Left colon (tissue), 2 donors: ENCODE measurements around the gene CACNB2. TPM values are rescaled to one million over a fixed set of nuclear protein-coding genes. Genes with fewer than 3 reads are reported as not detected.
A peak's percentile ranks its signal among the peaks of the same experiment; 100 is the strongest.
"Not testable (repeated sequence)": the region's sequence is repeated elsewhere in the genome, so short reads cannot be mapped to it uniquely, and the experiment has no call there.

Source experiments
- ATAC-seq: fragments of 200-7000 bp; cut with Tn5 transposase; one replicate; pipeline ENCODE4 v1.9.1; 2020; ENCODE audit warnings: mild to moderate bottlenecking, moderate library complexity
- DNase-seq, 2 donors: peaks; one replicate each; pipeline ENCODE4 v3.0.0-alpha.2; 2020
- intact Hi-C, 2 donors: fragments of 100-400 bp; cut with DNase I in 1 of 2; cut with micrococcal nuclease in 1 of 2; formaldehyde crosslinking; loops; one replicate each; pipeline versions ENCODE4 v1.11.2 to v1.14.0; 2022; cut with DNase I, micrococcal nuclease
- total RNA-seq, 2 donors: library from RNA; stranded (reverse); fragmentation: NEBNext Ultra II Directional; extraction: Animal tissue kit (Norgen Biotek cat#: 25700); gene quantifications; one replicate each; pipeline ENCODE4 v1.2.1, GENCODE V29; 2021
- donor health status: DM: no; HTN: no; CAD: no.
- donor health status: DM: yes; HTN: yes; CAD: no.

The CACNB2 gene
- total RNA-seq, 2 donors from 2014 or later, result 13.3 to 17.9 TPM

DNA sequence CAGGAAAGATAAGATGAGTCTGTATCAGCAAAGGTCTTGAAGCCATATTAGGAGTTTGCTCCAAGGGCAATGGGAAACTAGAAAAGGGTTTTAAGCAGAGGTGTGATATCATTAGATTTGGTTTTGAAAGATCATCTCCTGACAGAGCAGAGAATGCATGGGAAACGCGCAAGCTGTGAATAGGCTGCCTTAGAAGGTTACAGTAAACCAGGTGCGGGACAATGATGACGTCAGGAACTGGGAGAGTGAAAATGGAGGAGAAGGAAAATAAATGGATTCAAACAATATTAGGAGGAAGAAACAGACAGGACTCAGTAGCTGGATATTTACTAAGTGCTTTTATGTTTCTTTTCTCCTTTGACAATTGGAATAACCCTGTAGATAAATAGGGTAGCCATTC is 50.6 kb downstream of the CACNB2 start:
- intact Hi-C loops, result no loop called here
- ATAC-seq, result no peak
- DNase-seq, result no peak

DNA sequence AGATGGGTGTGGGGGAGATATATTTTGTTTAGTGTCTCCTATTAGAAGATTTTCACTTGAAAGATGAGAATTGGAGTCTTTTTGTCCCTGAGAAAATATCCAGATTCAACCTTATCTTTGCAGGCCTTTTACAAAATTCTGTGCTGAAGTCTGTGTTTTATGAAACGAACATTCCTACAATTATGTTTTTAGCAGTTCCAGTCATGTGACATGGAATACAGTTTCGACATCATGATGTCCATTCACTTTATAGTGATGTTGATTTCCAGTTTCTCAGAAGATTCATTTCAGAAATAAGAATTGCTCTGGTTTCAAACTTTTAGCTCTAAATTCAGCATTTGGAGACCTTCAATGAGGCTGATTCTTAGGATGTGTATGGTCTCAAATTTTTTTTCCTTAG is 54.4 kb downstream of the CACNB2 start:
- intact Hi-C loops, result no loop called here
- ATAC-seq, result no peak
- DNase-seq, result no peak

DNA sequence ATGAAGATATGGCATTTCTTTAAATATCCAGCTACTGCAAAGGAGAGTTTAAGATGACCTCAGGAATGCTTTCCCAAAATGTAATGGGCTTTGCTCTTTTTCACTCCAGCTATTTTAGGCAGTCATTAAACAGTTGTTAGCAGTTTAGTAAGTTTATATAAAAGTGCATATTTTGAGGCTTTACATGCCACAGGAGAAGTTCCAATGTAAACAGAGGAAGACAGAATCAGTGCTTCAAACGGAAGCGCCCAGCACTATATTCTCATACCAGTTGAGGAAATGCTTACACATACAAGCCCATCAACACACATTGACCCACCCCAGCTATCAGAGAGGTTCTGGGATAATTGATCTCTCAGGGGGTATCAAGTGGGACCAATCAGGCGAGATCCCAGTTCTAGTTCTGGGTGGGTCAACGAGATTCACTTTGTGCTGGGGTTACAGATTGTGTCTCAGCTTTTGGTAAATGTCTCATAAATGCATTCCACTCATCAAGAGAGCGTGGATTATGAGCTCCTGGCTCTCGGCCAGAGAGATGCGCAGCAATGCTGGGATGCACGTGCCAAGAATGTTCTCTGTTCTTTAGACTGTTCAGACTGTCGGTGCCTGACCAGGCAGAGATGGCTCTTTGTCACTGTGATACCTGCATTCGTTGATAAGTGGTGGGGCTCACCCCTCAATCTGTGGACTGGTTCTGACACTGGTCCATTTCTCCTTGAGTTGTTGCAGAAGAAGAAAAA is 55.0 kb downstream of the CACNB2 start:
- intact Hi-C loops, result no loop called here
- ATAC-seq, result no peak
- DNase-seq, result peak in 1 of 2 donors; percentile 36

DNA sequence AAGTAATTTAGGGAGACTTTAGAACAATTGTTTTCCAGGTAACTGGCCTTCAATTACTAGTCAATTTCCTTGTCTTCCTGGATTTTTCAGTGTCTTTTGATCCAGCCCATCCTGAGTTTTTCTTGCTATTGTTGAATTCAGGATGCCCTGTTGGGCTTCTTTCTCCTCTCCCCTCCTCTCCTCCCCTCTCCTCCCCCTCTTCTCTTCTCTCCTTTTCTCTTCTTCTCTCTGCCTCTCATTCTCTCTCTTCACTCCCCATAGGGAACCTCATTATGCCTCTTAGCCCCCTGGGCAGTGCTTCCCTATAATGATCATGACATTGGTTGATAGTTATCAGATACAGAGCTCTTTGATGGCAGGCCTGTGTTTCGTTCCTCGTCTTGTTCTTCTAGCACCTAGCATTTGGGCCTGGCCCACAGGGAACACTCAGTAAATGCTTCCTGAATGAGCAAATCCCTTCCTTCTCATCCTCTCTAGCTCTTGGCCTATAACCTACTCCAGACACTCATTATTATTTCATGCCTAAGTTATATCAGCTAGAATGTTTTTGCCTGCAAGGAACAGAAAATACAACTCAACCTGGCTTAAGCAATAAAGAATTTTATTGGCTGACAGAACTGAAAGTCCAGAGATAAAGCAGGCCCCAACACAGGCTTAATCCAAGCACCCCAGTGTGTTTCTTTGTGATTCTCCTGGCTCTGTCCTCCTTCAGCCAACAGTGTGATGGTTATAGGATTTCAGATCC is 56.8 kb downstream of the CACNB2 start:
- ATAC-seq, result peak; percentile 65
- intact Hi-C loops, result no loop called here
- DNase-seq, result peak in 1 of 2 donors; percentile 36

DNA sequence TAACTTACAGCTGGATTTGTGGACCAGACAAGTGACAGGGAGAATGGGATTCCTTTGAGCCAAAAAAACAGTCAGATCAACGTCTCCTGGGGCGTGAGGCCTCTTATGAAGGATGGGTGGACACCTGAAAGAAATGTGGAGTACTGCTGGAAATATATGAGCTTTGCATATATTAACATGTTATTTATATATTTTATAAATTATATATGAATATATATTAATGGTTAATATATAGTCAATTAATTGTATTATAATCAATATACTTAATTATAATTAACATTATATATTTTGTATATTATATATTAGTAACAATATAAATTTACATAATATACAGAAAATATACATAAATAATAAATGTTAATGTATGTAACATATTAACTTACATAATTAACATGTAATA is 57.5 kb downstream of the CACNB2 start:
- no peak for DNase-seq
- intact Hi-C loops, result no loop called here
- no peak for ATAC-seq

DNA sequence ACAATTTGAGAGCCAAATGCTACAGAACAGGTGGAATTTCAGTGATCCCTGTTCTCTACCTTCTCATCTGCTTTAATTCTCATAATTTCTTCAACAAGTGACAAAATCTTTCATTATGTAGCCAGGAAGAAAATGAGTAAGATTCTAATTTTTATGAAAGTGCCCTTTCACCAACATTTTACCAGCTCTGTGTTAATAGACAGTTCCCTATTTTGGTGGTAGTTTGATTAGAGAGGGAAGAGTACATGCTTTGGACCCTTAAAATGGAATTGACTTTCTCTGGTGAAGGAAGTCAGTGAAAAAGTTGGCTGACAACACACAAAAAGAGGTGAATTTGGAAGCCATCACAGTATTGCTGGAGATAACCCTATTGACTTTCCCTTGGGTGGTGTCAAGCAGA is 61.7 kb downstream of the CACNB2 start:
- no peak for ATAC-seq
- intact Hi-C loops, result no loop called here
- DNase-seq, result no peak

DNA sequence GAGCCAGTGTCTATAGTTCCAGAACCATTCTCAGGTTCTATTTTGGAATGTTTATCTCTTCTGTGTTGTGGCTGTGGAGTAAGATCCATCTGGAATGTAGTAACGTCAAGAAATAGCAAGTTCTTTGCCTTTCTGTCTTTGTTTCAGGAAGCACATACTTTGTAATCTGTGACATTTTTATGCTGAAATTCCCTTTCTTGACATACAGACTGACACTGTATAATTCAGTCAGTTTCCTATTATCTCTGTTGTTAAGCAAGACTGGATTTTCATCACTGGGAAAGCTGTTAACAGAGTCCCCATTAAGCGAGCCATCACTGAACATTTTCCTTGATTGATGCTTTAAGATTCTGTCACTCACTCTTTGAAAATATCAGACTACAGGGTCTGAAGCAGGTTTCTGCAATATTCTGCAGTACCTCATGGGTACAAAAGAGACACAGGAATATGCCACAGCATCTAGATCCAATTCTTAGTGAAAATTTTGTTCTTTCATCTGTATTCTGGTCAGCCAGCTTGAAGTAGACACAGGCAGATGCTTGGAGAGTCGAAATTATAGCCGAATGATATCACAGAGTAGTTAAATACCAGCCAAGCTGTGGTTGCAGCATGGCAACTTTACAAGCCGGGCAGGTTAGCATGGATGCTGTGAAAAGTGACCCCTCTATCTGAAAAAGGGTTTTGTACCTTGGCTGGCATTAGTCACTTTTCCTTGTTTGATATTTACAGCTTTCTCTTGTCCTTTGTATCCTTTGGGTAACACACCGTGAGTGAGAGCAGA is 62.6 kb downstream of the CACNB2 start:
- ATAC-seq (no peak), DNase-seq (no peak)
- intact Hi-C loops, result no loop called here

DNA sequence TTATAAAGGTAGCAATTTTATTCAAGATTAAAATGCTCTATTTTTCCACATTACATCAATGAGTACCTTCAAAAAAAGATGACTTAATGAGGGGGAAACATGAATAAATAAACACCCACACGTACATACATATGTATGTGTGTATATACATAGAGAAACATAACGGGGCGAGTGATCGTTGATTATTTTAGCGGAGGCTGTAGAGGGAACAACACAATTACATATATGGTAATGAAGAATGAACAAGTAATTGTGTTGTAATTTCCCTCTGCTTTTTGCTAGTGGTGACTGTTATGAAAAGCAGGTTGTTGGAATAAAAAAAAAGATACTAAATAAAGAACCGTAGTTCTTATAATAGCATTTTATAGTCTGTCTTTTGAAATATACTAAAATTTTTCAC is 63.2 kb downstream of the CACNB2 start:
- no peak for ATAC-seq
- intact Hi-C loops, result no loop called here

DNA sequence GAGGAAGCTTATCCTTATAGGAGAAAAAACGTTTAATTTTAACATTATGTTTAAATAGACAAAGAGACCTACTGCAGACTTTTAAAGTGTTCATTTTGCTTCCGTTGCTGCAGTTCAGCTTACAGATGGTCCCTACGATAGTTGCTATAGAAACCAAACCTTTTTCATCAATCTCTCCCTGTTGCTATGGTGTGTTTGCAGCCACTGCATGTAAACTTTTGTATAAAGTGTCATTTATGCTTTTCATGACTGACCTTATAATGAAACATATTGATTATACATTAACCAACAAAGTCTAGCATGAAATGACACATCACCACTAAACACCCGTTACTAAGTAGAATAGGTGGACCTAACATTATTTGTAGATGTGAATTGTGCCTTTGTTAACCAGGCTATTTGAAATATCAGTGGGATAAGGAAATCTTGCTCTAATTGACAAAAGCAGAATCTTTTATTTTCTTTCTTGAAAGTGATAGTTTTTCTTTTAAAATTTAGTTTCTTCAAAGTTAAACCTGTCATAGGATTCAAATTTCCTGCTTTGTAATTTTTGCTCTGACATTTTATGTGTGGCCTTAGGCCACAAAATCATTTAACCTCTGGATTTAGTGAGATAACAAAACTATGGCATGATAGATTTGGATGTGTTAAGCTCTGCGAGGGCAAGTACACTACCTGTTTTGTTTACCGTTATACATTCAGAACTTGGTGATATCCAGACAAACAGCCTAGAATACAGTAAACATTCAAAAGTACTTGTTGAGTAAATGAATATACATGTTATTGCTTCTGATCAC is 64.0 kb downstream of the CACNB2 start:
- DNase-seq (no peak), ATAC-seq (no peak)
- intact Hi-C loops, result no loop called here

More for the DNA sequence above, 63.2 kb downstream of the CACNB2 start:
- DNase-seq, result no peak

DNA sequence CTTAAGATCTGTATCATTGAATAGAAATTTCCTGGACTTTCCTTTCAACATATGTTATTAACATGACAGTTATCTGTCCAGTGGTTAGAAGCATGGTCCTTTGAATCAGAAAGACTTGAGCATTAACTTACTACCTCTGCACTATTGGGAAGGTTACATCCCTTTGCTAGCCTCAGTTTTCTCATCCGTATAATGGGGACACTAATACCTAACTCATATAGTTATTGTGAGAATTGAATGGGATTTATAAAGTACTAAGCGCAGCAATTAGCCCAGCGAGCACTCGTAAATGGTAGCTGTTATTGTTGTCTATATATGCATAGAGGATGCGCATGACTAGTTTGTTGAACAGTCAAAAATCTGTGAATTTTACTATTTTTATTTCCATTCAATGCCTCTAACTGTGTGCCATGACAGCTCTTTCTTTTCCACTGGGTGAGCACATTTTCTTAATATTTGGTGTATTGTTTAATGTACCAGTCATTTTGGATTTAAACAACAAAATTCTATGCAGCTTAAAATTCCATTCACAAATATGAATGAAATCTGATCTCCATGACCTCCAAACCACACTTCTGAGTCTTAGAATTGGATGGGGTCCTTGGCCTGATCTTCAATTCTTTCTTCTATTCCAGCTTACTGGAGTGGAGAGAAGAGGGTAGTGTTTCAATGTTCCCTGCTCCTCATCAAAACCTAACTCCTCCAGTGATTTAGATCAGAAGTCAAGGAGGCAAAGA is 65.0 kb downstream of the CACNB2 start:
- intact Hi-C loops, result no loop called here
- no peak for DNase-seq
- no peak for ATAC-seq

DNA sequence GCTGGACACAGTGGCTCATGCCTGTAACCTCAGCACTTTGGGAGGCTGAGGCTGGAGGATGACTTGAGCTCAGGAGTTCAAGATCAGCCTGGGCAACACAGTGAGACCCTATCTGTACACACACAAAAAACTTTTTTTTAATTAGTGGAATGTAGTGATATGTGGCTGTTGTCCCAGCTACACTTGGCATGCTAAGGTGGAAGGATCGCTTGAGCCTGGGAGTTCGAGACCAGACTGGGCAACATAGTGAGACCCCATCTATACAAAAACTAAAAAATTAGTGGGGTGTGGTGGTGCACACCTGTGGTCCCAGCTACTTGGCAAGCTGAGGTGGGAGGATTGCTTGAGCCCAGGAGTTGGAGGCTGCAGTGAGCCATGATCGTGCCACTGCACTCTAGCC is 68.0 kb downstream of the CACNB2 start:
- intact Hi-C loops, ATAC-seq, DNase-seq: not testable (repeated sequence)

DNA sequence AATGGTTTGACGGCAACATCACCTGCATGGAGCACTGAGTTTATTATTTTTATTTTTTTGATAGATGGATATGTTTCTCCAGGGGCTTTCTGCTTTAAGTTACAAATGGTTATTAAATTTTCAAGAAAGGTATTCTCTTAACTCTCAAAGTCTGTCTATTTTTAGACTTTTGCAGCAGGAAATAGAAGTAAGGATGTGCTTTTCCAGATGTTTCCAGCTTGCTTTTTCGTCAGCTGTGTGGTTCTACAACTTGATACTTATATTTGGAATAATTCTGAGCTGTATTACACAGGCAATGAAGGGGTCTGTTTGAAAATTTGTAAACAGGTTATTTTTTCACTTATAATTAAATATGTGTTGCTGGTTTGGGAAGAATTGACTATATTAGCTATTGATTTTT is 69.0 kb downstream of the CACNB2 start:
- DNase-seq (no peak), ATAC-seq (no peak)
- intact Hi-C loops, result no loop called here

DNA sequence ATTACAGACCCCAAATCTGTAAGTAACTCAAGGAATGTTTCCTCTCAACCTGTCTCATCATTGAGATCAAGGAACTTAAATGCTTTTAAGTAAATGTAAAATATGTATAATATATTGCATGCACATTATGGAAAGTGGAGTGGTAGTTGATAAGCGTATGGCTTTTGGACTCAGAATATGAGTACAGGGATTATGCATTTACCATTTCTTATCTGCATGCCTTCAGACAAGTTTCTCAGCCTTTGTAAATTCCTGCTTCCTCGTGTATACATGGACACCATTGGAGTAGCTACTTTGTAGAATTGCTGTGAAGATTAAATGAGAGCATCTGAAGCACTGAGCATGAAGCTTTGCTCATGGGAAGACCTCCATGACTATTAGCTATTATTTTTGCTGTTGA is 70.5 kb downstream of the CACNB2 start:
- intact Hi-C loops, result loop anchor here in 1 of 2 donors (5.0 kb wide), 1 partner anchor 298 kb away; no protein-coding TSS in a partner anchor
- peak; percentile 25 for ATAC-seq
- DNase-seq, result no peak

DNA sequence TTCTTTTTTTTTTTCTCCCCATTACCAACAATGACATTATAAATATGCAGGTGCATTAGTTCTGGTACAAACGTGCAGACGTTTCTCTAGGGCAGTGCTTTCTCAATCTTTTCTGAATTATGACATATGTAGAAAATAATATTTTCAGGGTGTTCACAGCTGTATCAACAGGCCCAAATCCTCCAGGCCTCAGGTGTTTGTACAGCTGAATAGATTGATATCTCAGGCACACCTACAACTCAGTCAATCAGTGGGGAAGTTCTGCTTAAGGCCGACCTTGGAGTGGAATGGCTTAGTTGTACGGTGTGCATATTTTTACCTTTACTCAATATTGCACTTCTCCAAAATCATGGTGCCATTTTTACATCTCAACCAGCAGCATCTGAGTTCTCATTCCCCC is 71.6 kb downstream of the CACNB2 start:
- intact Hi-C loops, result loop anchor here in 1 of 2 donors (5.0 kb wide), 1 partner anchor 300 kb away; no protein-coding TSS in a partner anchor
- ATAC-seq, result no peak
- no peak for DNase-seq

DNA sequence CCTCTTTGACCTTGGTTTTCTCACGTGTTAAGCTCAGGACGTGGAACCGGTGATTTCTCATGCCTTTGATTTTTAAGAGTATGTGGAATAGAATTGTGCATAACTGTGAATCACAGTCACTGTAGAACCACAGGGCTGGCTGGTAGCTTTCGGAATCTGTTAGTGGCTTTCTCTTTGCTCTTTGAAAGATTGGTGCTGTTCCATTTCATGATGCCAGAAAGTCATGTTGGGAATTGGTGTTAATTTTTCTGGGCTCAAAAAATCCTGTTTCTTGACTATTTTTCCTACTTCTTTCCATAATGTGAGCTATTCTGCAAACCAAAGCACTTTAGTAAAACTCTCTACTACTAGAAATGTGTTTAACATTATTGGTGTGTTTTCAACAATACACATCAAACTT is 73.0 kb downstream of the CACNB2 start:
- intact Hi-C loops, result loop anchor here in 1 of 2 donors (5.0 kb wide), 1 partner anchor 301 kb away; no protein-coding TSS in a partner anchor
- no peak for DNase-seq
- no peak for ATAC-seq

DNA sequence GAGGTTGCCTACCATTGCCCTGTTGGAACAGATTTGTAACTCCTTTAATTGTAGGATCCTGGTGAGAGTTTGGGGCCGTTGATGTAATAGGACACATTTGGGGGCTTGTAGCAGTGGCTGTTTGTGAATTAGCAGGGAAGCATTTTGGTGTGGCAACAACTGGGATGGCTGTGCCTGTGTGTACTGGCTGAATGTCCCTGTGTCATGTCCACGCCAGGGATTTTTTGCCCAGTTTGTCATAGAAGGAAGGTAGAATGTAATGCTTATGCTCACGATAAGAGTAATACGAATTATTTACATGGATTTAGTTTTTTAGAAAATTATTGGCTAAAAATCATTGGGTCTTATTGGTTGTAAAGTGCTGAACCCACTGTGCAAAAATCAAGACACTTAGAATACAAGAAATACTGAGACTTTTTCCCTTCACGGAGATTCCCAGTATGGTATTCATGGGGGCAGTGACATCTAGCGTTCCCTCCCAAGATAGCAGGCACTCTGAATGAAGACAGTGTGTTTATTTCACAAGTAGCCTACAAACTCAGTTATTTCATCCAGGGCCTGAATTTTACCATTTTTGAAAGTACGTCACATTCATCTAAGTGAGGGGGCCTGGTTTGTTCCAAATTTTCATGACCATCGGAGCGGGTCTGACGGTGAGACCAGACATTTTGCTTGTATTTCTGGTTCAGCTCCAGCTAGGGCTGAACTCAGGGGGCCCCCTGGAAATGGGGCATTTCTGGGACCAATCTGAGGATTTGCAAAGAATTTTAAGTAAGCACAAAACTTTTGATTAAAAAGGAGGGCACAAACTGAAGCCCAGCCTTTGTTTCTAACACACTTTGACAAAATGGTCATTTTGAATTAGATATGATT is 74.7 kb downstream of the CACNB2 start:
- ATAC-seq (peak; percentile 89), DNase-seq (peak in 1 of 2 donors; percentile 57)
- intact Hi-C loops, result loop anchor here in 1 of 2 donors (5.0 kb wide), 1 partner anchor 303 kb away; no protein-coding TSS in a partner anchor

DNA sequence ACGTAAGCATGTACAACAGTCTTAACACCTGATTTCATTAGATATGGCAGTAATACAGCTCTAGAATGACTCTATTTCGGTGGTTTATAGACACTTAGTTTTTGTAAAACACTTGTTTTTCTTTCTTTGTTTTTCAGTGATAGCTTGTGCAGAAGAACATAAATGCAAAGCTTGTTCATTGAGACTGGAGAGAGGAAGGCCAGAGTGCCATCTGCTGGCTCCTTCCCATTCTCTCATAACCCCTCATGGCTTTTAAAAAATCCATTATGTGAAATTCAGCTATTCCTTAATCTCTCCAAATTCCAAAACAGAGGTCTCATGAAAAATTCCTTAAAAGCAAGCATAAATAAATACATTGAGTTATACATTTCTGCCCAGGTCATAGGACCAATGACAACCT is 76.3 kb downstream of the CACNB2 start:
- ATAC-seq, result peak; percentile 57
- DNase-seq, result peak in 1 of 2 donors; percentile 23
- intact Hi-C loops, result no loop called here
